IMR-90 (cell line): ENCODE results near the gene KLHL42. TPM values are rescaled to one million over a fixed set of nuclear protein-coding genes. Genes with fewer than 3 reads are reported as not detected.

Source experiments
- ATAC-seq: fragments of 200-7000 bp; cut with Tn5 transposase; 2 replicates; pipeline ENCODE4 v1.9.1; 2020; ENCODE audit warnings: low read depth, mild to moderate bottlenecking, moderate library complexity
- BruUV-seq: library from RNA; stranded (reverse); fragments of 400-500 nt; replicated peaks from 2 replicates; lab custom pipeline; 2021; lab: Mats Ljungman, UMichigan
- CTCF ChIA-PET: fragments of 300-600 bp; formaldehyde crosslinking; extraction: SDS; loops from one replicate; lab custom pipeline; 2021; ENCODE audit warnings: antibody characterized with exemption; lab: Yijun Ruan, JAX
- POLR2A ChIA-PET: fragments of 300-600 bp; sonication (Branson Sonifier 250); formaldehyde crosslinking; loops from one replicate; lab custom pipeline; 2022; ENCODE audit warnings: antibody characterized with exemption; ENCODE audit not compliant: unreplicated experiment; lab: Charles Lee
- DNase-seq: peaks from one replicate; pipeline ENCODE4 v3.0.0; 2013
- H2AFZ ChIP-seq: replicated peaks from 2 replicates; pipeline ENCODE3; 2013; ENCODE audit warnings: low read length, mild to moderate bottlenecking; ENCODE audit not compliant: poor library complexity
- H2AK5ac ChIP-seq: 2 replicates; pipeline ENCODE4 v1.6.1; 2013; ENCODE audit warnings: low read depth, low read length, inconsistent platforms
- H2AK9ac ChIP-seq: replicated peaks from 2 replicates; pipeline ENCODE3; 2013; ENCODE audit warnings: mild to moderate bottlenecking, low read depth, low read length, moderate library complexity; ENCODE audit not compliant: poor library complexity
- H2BK120ac ChIP-seq: 2 replicates; pipeline ENCODE4 v1.6.1; 2013; ENCODE audit warnings: low read depth, low read length, inconsistent platforms
- H2BK15ac ChIP-seq: 3 replicates; pipeline ENCODE4 v1.6.1; 2013; ENCODE audit warnings: low read depth, low read length, inconsistent platforms
- H2BK20ac ChIP-seq: 2 replicates; pipeline ENCODE4 v1.6.1; 2013; ENCODE audit warnings: low read depth, mild to moderate bottlenecking, inconsistent platforms, low read length, moderate library complexity
- H2BK5ac ChIP-seq: 2 replicates; pipeline ENCODE4 v1.6.1; 2013; ENCODE audit warnings: mild to moderate bottlenecking, low read depth, low read length, inconsistent platforms; ENCODE audit not compliant: poor library complexity, severe bottlenecking
- H3K14ac ChIP-seq: replicated peaks from 2 replicates; pipeline ENCODE4 v1.6.1; 2013; ENCODE audit warnings: low read depth, low read length, inconsistent platforms
- H3K18ac ChIP-seq: 2 replicates; pipeline ENCODE4 v1.6.1; 2013; ENCODE audit warnings: low read depth, low read length, control low read depth
- H3K23ac ChIP-seq: 2 replicates; pipeline ENCODE4 v1.6.1; 2013; ENCODE audit warnings: low read depth, low read length, inconsistent platforms
- H3K27ac ChIP-seq: 2 replicates; pipeline ENCODE4 v1.5.1; 2013; ENCODE audit warnings: mild to moderate bottlenecking, control low read depth, low read length; ENCODE audit not compliant: insufficient read depth
- H3K27me3 ChIP-seq: 2 replicates; pipeline ENCODE4 v1.6.1; 2013; ENCODE audit warnings: low read length; ENCODE audit not compliant: control insufficient read depth, insufficient read depth
- H3K36me3 ChIP-seq: 2 replicates; pipeline ENCODE4 v1.6.1; 2013; ENCODE audit warnings: low read length, mixed read lengths; ENCODE audit not compliant: control insufficient read depth, insufficient read depth
- H3K4ac ChIP-seq: 2 replicates; pipeline ENCODE4 v1.6.1; 2013; ENCODE audit warnings: low read depth, low read length, inconsistent platforms
- H3K4me1 ChIP-seq: 2 replicates; pipeline ENCODE4 v1.6.1; 2013; ENCODE audit warnings: low read length, mixed read lengths; ENCODE audit not compliant: control insufficient read depth, insufficient read depth
- H3K4me2 ChIP-seq: 2 replicates; pipeline ENCODE4 v1.6.1; 2013; ENCODE audit warnings: low read depth, mild to moderate bottlenecking, control low read depth, low read length, moderate library complexity
- H3K4me3 ChIP-seq: 2 replicates; pipeline ENCODE4 v1.5.1; 2013; ENCODE audit warnings: low read depth, mild to moderate bottlenecking, control low read depth, low read length, moderate library complexity; ENCODE audit not compliant: insufficient read depth
- H3K56ac ChIP-seq: 2 replicates; pipeline ENCODE4 v1.6.1; 2013; ENCODE audit warnings: low read length, inconsistent platforms; ENCODE audit not compliant: insufficient read depth; ENCODE audit errors: extremely low read depth
- H3K79me1 ChIP-seq, 2 experiments: 2 replicates each; pipeline ENCODE4 v1.6.1; 2013; ENCODE audit warnings: low read length in 2 of 2, inconsistent platforms in 1 of 2, low read depth in 1 of 2
- H3K9ac ChIP-seq: 2 replicates; pipeline ENCODE4 v1.6.1; 2013; ENCODE audit warnings: low read depth, low read length, control low read depth
- H3K9me1 ChIP-seq: 2 replicates; pipeline ENCODE4 v1.6.1; 2013; ENCODE audit warnings: low read length, inconsistent platforms; ENCODE audit not compliant: insufficient read depth
- H3K9me3 ChIP-seq: 2 replicates; pipeline ENCODE4 v1.6.1; 2013; ENCODE audit warnings: low read length; ENCODE audit not compliant: control insufficient read depth, insufficient read depth
- H4K20me1 ChIP-seq: 2 replicates; pipeline ENCODE4 v1.6.1; 2013; ENCODE audit warnings: low read length, inconsistent platforms; ENCODE audit not compliant: insufficient read depth
- H4K5ac ChIP-seq: 2 replicates; pipeline ENCODE4 v1.6.1; 2013; ENCODE audit warnings: mild to moderate bottlenecking, low read depth, low read length, control low read depth
- H4K8ac ChIP-seq, 2 experiments: 2 replicates each; pipeline ENCODE4 v1.6.1; 2013; ENCODE audit warnings: low read depth in 2 of 2, low read length in 2 of 2, control low read depth in 1 of 2, inconsistent platforms in 1 of 2
- H4K91ac ChIP-seq: 2 replicates; pipeline ENCODE4 v1.6.1; 2013; ENCODE audit warnings: low read depth, low read length, inconsistent platforms; ENCODE audit not compliant: insufficient read depth
- BHLHE40 ChIP-seq: fragments of 150-350 bp; IDR thresholded peaks from 2 replicates; pipeline ENCODE4 v1.6.1; 2016; ENCODE audit warnings: mild to moderate bottlenecking, low read depth, low read length
- CHD1 ChIP-seq: IDR thresholded peaks from 2 replicates; pipeline ENCODE4 v1.6.1; 2012; ENCODE audit warnings: low read depth, low read length, improper control_type of control experiment
- MAFK ChIP-seq: IDR thresholded peaks from 2 replicates; pipeline ENCODE4 v1.6.1; 2012; ENCODE audit warnings: low read depth, low read length, improper control_type of control experiment
- MAZ ChIP-seq: IDR thresholded peaks from 2 replicates; pipeline ENCODE4 v1.6.1; 2012; ENCODE audit warnings: low read depth, mild to moderate bottlenecking, low read length, improper control_type of control experiment, moderate library complexity, borderline replicate concordance
- MXI1 ChIP-seq: IDR thresholded peaks from 2 replicates; pipeline ENCODE4 v1.6.1; 2012; ENCODE audit warnings: low read depth, mild to moderate bottlenecking, low read length, moderate library complexity, borderline replicate concordance
- POLR2A ChIP-seq: IDR thresholded peaks from 2 replicates; pipeline ENCODE4 v1.6.1; 2012; ENCODE audit warnings: mild to moderate bottlenecking, low read depth, low read length
- RAD21 ChIP-seq: IDR thresholded peaks from 2 replicates; pipeline ENCODE4 v1.6.1; 2012; ENCODE audit warnings: low read length, improper control_type of control experiment
- RCOR1 ChIP-seq: IDR thresholded peaks from 2 replicates; pipeline ENCODE4 v1.6.1; 2012; ENCODE audit warnings: mild to moderate bottlenecking, low read length, improper control_type of control experiment; ENCODE audit not compliant: insufficient replicate concordance
- RFX5 ChIP-seq: IDR thresholded peaks from 2 replicates; pipeline ENCODE4 v1.8.0; 2012; ENCODE audit warnings: low read depth, mild to moderate bottlenecking, low read length, moderate library complexity
- SMC3 ChIP-seq: fragments of 150-350 bp; IDR thresholded peaks from 2 replicates; pipeline ENCODE4 v1.6.1; 2016; ENCODE audit warnings: low read depth, mild to moderate bottlenecking, antibody characterized with exemption, low read length, moderate library complexity
- WGBS, 2 experiments: methylation state at CpG; one replicate each; pipeline versions ENCODE4 v1.1.5 to v1.1.7; 2013; ENCODE audit warnings: missing lambda C conversion rate in 2 of 2; ENCODE audit not compliant: insufficient read length in 1 of 2; ENCODE audit errors: extremely low coverage in 2 of 2; 5-methylcytosine and 5-hydroxymethylcytosine counted together
- dilution Hi-C: fragments of 300-500 bp; cut with HindIII; formaldehyde crosslinking; loops from one replicate; pipeline ENCODE4 v1.14.3; 2018; ENCODE audit warnings: low sequenced_read_pairs; ENCODE audit not compliant: unreplicated experiment
- in situ Hi-C: fragments of 300-500 bp; cut with MboI; formaldehyde crosslinking; loops from 3 replicates; pipeline ENCODE4 v1.14.3; 2019; ENCODE audit warnings: low sequenced_read_pairs, inconsistent platforms, mixed read lengths
- intact Hi-C: fragments of 100-400 bp; cut with micrococcal nuclease; formaldehyde crosslinking; loops from 2 replicates; pipeline ENCODE4 v1.10.0; 2022
- polyA plus RNA-seq, 3 experiments: library from polyadenylated mRNA; depleted of rRNA; stranded (reverse); fragments of >200 nt; gene quantifications; 2 replicates each; pipeline ENCODE4 v1.2.3, GENCODE V29; 2012; ENCODE audit warnings: low replicate concordance in 1 of 3
- total RNA-seq: library from RNA; depleted of rRNA; stranded (reverse); fragments of >200 nt; gene quantifications from 2 replicates; pipeline ENCODE4 v1.2.3, GENCODE V29; 2012
- TF ChIP-seq, protein P1 (sequence below): fragments of 150-350 bp; IDR thresholded peaks from 2 replicates; pipeline ENCODE4 v1.6.1; 2016; ENCODE audit warnings: low read depth, mild to moderate bottlenecking, low read length, moderate library complexity, borderline replicate concordance

The KLHL42 gene
- total and polyA plus RNA-seq, 2 of the 4 experiments (the other 2 are of a cell fraction) = 16.7 to 28.3 TPM

DNA sequence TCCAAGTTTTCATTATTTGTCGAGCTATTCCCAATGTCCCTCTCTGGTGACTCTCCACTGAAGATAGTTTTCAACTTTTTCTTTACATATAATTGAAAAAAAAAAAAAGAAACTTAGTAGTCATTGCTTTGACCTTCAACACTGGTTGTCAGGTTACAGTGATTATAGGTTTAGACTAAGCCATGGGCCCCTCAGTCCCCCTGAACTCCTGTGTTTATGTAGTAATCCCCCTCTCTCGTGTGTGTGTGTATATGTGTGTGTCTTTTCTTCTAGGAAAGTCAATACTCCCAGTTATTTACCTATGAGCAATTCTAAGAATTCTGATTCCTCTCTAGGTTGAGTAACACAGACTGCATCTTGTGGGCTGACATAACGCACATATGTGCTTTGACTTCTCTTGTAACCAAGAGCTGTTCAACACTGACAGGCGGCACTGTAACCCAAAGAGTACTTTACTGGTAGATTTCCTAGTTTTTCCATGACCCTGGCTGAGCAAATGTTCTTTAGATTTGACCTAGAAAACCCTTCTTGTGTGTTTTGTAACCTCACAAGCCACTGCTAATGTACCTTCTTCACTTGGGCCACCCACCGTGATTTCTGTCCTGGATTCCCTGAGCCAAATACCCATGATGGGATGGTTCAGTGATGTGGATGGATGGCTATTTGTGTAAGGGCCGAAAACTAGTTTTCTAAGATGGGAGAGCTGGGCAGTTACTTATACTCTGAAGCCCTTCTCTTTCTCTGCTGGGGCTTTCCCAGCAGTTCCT is 15.0 kb downstream of the KLHL42 start:
- peak; percentile 38 for DNase-seq
- Histone ChIP-seq H3K18ac (no peak overlapping the region), H3K9ac (no peak overlapping the region), H2AFZ (no peak overlapping the region), H3K27me3 (no peaks in the 10 kb centered on the region), H2AK9ac (no peak overlapping the region), H3K9me1 (peaks cover 16% of the 10 kb centered on the region), H3K4ac (no peak overlapping the region), H4K5ac (no peak overlapping the region), H4K8ac (no peak overlapping the region), H2BK5ac (no peak overlapping the region), H3K23ac (peak overlapping the region; percentile 7; the same call in 1 of the 2 replicates), H3K27ac (no peak overlapping the region), H2BK120ac (no peak overlapping the region), H2AK5ac (no peak overlapping the region), H3K4me3 (no peak overlapping the region), H2BK15ac (no peak overlapping the region), H4K91ac (no peak overlapping the region; the same call in 1 of the 2 replicates), H3K79me1 (peaks cover 21 to 62% of the 10 kb centered on the region in 2 experiments), H3K4me1 (peaks cover 2% of the 10 kb centered on the region; the same call in 1 of the 2 replicates), H3K4me2 (no peak overlapping the region), H3K9me3 (no peaks in the 10 kb centered on the region), H3K36me3 (peaks cover 37% of the 10 kb centered on the region), H2BK20ac (no peak overlapping the region), H3K14ac (no peak overlapping the region), H3K56ac (no peak overlapping the region), H4K20me1 (peaks cover 13% of the 10 kb centered on the region)
- no TSS peak for BruUV-seq
- intact Hi-C loops = no loop called here
- ATAC-seq = peak; percentile 46; the same call in 1 of the 2 replicates
- TF ChIP-seq SMC3 (no peak), RFX5 (no peak), BHLHE40 (no peak), POLR2A (no peak), MXI1 (no peak), RCOR1 (no peak), CHD1 (no peak), MAFK (no peak), MAZ (no peak), RAD21 (no peak)
- TF ChIP-seq, protein P1, sequence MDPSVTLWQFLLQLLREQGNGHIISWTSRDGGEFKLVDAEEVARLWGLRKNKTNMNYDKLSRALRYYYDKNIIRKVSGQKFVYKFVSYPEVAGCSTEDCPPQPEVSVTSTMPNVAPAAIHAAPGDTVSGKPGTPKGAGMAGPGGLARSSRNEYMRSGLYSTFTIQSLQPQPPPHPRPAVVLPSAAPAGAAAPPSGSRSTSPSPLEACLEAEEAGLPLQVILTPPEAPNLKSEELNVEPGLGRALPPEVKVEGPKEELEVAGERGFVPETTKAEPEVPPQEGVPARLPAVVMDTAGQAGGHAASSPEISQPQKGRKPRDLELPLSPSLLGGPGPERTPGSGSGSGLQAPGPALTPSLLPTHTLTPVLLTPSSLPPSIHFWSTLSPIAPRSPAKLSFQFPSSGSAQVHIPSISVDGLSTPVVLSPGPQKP = no peak
- in situ Hi-C loops = no loop called here
- 93% methylated on average over 2 of the region's 6 CpGs; no CpG with 5 or more reads in 1 of the 2 experiments for WGBS, 2 experiments
- POLR2A ChIA-PET = interaction anchor here (0.6 kb wide), 1 partner anchor 18 kb away, joined by 3 read pairs; no protein-coding TSS in a partner anchor
- CTCF ChIA-PET = interaction anchor here (1.5 kb wide), 1 partner anchor 27 kb away, joined by 3 read pairs; no protein-coding TSS in a partner anchor
- dilution Hi-C loops = no loop called here
